Suppressor macrophage treated with lipopolysaccharide for 4 hours (primary cell): ENCODE measurements around the gene DGKD.

Source experiments
- DNase-seq: peaks from one replicate; pipeline ENCODE4 v3.0.0-alpha.2; 2020

Gene DGKD

DNA sequence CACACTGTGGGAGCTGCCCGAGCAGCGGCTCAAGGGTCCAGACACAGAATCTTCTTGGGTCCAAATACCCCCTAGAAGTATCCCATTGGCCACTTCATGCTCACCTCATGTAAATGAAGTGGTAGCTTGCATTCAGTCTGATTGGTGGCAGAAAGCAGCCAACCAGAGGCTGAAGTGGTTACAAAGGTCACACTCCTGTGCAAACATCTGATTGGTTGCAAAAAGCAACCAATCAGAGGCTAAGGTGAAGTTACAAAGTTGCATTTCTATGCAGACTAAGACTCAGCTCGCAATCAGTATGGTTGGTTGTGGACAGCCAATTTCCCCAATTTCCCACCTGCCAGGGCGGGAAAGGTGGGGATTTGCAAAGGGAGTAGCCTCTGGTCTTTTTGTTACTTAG, 94.3 kb downstream of the DGKD start:
- DNase-seq: no peak

DNA sequence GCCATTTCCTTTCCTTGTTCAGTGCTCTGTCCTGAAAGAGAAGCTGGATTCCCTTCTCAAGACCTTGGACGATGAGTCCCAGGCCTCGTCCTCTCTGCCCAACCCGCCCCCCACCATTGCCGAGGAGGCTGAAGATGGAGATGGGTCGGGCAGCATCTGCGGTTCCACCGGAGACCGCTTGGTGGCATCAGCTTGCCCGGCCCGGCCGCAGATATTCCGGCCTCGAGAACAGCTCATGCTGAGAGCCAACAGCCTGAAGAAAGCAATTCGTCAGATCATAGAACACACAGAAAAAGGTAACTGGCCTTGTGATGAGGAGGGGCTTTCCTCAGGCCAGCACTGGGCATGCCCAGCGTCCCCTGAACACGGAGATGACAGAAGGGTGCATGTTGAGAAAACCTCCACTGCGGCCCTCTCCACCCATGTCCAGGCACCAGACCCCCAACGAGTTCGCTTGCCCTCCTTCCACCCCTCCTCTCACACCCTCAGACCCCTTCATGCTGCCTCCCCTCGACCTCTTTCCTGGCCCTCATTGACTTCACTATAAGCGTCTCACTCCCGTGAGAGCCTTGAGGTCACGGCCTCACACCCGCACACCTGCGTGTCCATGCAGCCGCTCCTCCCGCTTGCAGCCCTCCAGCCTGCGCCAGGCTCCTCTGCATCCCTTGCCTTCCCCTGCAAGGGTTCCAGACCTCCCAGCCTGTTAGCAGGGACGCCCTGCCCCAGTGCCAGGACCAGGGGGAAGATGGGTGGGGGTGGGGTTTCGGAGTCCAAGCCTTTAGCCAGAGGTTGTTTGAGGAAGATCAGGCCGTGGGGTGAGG, 95.0 kb downstream of the DGKD start:
- DNase-seq: no peak

GRCh38 chr2:233449921-233450863, 95.9 kb downstream of the DGKD start:
- DNase-seq: no peak

DNA sequence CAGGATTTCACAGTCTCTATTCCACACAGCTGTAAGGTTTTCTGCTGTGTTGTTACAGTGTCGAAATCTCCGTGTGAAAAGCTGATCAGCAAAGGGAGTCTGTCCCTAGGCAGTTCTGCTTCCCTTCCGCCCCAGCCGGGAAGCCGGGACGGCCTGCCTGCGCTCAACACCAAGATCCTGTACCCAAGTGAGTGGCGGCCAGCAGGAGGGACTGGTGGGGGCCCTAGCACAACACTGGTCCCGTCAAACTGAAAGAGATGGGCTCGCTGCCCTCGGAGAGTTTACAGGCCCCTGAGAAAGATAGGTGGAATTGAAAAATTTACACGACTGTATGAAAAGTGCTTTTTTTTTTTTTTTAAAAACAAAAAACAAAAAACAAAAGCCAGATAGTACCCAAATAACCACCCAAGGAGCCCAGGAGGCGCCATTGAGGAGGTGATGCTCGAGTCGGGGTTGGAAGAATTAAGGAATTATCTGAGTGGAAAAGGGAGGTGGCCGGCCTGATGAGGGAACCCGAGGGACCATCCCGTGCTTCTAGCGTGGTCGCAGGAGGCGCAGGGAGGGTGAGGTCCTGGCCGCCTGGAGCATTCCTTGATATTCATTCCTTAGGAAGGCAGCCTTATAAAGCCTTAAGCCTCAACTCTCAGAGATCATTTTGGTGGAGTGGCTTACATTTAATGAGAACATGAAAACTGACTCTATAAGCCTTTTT, 96.7 kb downstream of the DGKD start:
- no peak for DNase-seq

GRCh38 chr2:233451950-233452349, 97.7 kb downstream of the DGKD start:
- no peak for DNase-seq

GRCh38 chr2:233453111-233453915, 99.0 kb downstream of the DGKD start:
- DNase-seq: no peak

DNA sequence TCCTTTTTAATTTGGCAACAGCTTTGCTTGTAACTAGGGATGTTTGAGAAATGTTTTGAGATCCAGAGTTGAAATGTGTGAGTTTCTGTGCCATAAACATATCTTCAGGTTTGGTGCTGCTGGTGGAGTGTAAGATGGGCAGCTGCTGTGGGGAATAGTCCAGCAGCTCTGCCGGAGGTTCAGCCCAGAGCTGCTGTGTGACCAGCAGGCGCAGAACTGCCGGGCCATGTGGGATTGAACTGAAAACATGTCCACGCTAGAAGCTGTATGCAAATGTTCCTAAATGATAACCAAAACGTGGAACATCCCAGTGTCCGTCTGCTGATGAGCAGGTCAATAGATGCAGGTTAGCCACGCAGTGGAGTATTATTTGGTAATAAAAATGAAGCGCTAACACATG, 99.6 kb downstream of the DGKD start:
- DNase-seq: no peak

DNA sequence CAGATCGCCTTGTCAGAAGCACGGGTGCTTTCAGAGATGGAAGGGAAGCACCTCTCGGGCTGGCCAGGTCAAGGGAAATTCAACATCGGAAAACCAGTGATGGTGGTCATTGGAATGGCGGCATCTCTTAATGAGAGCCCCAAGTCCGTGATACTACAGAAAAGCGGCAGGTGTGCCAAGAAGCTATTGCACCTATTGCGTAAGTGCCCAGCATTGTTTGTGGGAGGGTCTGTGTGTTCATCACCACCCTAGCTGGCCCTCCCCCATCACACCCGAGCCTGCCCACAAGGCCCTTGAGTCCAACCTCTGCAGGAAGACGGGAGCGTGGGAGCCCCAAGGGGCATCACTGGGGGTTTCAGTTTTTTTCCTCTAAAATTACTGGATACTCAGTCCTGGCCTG, 100.7 kb downstream of the DGKD start:
- DNase-seq: no peak

- no peak for DNase-seq
Measured at GRCh38 chr2:233455491-233455890, 101.2 kb downstream of the DGKD start.

DNA sequence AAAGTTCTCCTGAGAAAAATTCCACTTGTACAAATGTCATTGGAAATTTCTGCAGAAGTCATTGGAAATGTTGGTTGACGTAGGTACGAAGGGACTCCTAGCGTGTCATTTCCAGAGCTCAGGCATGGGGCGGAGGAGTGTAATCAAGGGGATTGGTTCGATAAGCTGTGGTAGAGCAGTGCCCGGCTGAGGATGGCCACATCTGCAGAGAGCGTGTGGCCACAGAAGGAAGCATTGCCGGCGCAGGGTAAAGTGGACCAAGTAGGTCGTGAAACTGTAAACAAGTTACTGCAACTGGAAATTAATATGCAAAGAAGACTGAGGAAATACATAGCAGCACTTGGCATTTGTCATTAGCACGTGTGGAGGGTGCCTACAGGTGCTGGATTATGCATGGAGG, 101.8 kb downstream of the DGKD start:
- no peak for DNase-seq

DNA sequence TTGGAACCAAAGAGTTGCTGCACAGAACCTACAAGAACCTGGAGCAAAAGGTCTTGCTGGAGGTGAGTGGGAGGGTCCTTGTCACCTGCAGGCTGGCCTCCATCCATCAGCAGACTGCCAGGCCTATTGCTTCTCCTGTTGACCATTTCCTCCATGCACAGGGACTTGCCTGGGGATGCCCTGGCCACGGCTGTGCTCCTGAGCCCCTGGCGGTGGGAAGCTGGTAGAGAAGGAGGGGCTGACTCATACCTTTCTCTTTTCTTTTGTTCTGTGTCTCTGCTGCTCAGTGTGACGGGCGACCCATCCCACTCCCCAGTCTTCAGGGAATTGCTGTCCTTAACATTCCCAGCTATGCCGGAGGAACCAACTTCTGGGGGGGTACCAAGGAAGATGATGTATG, 102.6 kb downstream of the DGKD start:
- DNase-seq: no peak

- no peak for DNase-seq
Measured at GRCh38 chr2:233457356-233457755, 103.1 kb downstream of the DGKD start.

DNA sequence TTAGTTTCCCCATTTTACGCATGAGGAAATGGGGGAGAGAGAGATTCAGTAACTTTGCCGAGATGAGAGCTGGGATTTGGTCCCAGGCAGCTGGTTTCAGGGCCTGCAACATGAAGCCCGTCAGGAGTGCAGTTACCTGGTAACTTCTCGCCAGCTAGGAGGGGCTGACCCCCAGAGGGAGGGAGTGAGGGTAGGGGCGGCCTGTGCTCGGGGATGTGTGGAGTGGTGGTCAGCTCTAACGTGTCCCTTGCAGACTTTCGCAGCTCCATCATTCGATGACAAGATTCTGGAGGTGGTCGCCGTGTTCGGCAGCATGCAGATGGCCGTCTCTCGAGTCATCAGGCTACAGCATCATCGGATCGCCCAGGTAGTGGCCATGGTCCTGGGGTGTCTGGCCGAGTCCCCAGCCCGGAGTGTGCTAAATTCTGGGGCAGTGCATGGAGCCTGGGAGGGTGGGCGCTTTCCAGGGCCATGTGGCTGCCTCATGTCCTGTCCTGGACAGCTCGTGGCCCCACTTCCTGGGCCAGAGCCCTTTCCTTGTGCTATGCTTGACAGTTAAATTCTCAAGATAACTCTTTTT, 103.8 kb downstream of the DGKD start:
- DNase-seq: no peak

DNA sequence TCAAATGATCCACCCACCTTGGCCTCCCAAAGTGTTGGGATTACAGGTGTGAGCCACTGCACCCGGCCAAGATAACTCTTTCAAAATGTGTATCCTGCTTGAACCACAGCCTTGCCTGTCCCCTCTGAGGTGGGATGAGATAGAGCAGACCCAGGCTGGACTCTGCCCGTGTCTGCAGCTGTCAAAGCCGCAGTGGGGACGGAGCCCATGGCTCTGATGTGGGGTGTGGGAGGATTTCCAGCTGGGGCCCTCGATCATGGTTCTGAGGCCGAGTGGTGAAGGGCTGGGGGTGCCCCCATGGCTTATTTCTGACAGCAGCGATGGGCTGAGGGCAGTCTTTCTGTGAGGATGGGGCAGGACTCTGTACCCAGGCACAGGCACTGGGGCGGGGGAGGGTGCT, 104.5 kb downstream of the DGKD start:
- no peak for DNase-seq

DNA sequence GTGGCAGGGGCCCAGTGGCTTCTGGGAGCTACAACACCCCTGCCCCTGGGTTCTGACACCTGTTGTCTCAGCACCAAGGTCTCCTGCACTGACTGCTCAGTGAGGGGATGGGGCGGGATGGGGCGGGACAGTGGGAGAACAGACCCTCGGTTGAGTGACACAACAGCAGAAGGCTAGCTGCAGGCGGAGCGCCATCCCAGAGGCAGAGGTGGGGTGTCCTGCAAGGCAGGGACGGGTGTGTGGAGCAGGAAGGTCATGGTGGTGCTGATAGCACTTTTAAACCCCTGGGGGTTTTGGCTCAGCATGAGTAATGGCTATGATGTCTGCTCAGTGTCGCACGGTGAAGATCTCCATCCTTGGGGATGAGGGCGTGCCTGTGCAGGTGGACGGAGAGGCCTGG, 105.1 kb downstream of the DGKD start:
- no peak for DNase-seq

- no peak for DNase-seq
Measured at GRCh38 chr2:233460726-233461441, 106.6 kb downstream of the DGKD start.

DNA sequence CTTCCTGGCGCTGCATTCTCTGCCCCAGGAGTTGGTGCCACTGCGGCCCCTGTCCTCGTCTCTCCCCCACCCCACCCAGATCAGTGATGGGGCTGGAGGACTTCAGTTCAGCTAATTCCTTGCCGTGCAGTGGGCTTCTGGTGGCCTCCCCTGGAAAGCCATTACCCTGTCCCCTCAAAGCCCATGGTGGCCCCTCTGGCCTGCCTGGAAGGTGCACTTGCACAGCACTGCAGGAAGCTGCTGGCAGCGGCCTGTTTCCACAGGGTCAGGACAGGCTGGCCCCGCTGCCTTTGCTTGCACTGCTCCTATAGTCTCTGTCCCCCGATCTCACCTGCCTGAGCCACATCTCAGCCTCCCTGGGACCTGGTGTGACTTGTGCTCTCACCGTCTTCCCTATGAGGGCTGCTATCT, 107.2 kb downstream of the DGKD start:
- no peak for DNase-seq

- DNase-seq: no peak
Measured at GRCh38 chr2:233462202-233462785, 108.0 kb downstream of the DGKD start.

GRCh38 chr2:233462826-233463470, 108.7 kb downstream of the DGKD start:
- no peak for DNase-seq

- DNase-seq: no peak
Measured at GRCh38 chr2:233463586-233463985, 109.3 kb downstream of the DGKD start.
